ENCODE results near the gene PRDM15. TPM values are rescaled to one million over a fixed set of nuclear protein-coding genes. Genes with fewer than 3 reads are reported as not detected.

The PRDM15 gene
- total and polyA plus RNA-seq, 2 experiments from 2014 or later: 3.0 to 10.6 TPM

- no peak overlapping the region for H3K4me2 ChIP-seq
- H3F3A ChIP-seq (replicated peaks; ENCODE audit: low read depth): no peaks in the 10 kb centered on the region
- no peak overlapping the region for H3K27ac ChIP-seq (ENCODE audit: low read depth)
- H3K4me1 Mint-ChIP-seq: peaks cover 13% of the 10 kb centered on the region
- no peaks in the 10 kb centered on the region for H3K9me2 ChIP-seq (ENCODE audit: insufficient read depth)
- H3K4me3 ChIP-seq: no peak overlapping the region
- H3K4me3 Mint-ChIP-seq: no peak overlapping the region
- H3K79me2 ChIP-seq (replicated peaks; ENCODE audit: insufficient read depth): peaks cover 43% of the 10 kb centered on the region
- peaks cover 5% of the 10 kb centered on the region for H3K27me3 Mint-ChIP-seq (ENCODE audit: insufficient read depth, low read depth, poor library complexity)
- H4K20me1 ChIP-seq (replicated peaks; ENCODE audit: insufficient read depth): peaks cover 5% of the 10 kb centered on the region; the same call in 1 of the 2 replicates
- H3K36me3 ChIP-seq (ENCODE audit: insufficient read depth): no peaks in the 10 kb centered on the region
- no peaks in the 10 kb centered on the region for H3K4me1 ChIP-seq (ENCODE audit: insufficient read depth)
- H3K27ac Mint-ChIP-seq: no peak overlapping the region
- no peak overlapping the region for H2AFZ ChIP-seq
- no peaks in the 10 kb centered on the region for H3K9me3 Mint-ChIP-seq
- H3K36me3 Mint-ChIP-seq (ENCODE audit: low read depth): no peaks in the 10 kb centered on the region; the same call in 1 of the 3 replicates
- DNase-seq (ENCODE audit: low spot score) (no peak), ATAC-seq (no peak; the same call in 2 of the 3 replicates)
- no peaks in the 10 kb centered on the region for H3K27me3 ChIP-seq (ENCODE audit: insufficient read depth)
- no peak for TF ChIP-seq ETS1 (IDR thresholded peaks at IDR 0.05)
- TF ChIP-seq ZNF462 (CRISPR knock-in tag; IDR thresholded peaks at IDR 0.05): no peak
- TF ChIP-seq CTCF (conservative IDR thresholded peaks at IDR 0.05; ENCODE audit: low read depth in 2 of 2): no peak
- TF ChIP-seq ZNF114 (CRISPR knock-in tag; IDR thresholded peaks at IDR 0.05): no peak
- no peak for TF ChIP-seq NANOG (IDR thresholded peaks at IDR 0.05; ENCODE audit: borderline replicate concordance)
- TF ChIP-seq EZH2phosphoT487 (IDR thresholded peaks at IDR 0.05; ENCODE audit: unreplicated experiment): no peak
- TF ChIP-seq REST (IDR thresholded peaks at IDR 0.05; ENCODE audit: unreplicated experiment): no peak
- TF ChIP-seq ZNF331 (CRISPR knock-in tag; IDR thresholded peaks at IDR 0.05; ENCODE audit: low read depth): no peak
- TF ChIP-seq JUNB (IDR thresholded peaks at IDR 0.05; ENCODE audit: unreplicated experiment): no peak
- TF ChIP-seq EZH2 (IDR thresholded peaks at IDR 0.05; ENCODE audit: low read depth, unreplicated experiment): no peak
- TF ChIP-seq STAT1 (IDR thresholded peaks at IDR 0.05; ENCODE audit: unreplicated experiment): no peak
- TF ChIP-seq POLR2AphosphoS5 (IDR thresholded peaks at IDR 0.05; ENCODE audit: low read depth): no peak
- no peak for TF ChIP-seq CREB1 (CRISPR knock-in tag; IDR thresholded peaks at IDR 0.05; ENCODE audit: low read depth)
These were observed 7.7 kb downstream of the PRDM15 start for GRCh38 chr21:41871293-41872030.

Data from GM23338 (cell line).